Lower lobe of right lung (tissue), 2 donors: ENCODE measurements around the gene C17orf67. TPM values are rescaled to one million over a fixed set of nuclear protein-coding genes. Genes with fewer than 3 reads are reported as not detected.
A peak's percentile ranks its signal among the peaks of the same experiment; 100 is the strongest.

Source experiments
- ATAC-seq, 2 donors: fragments of 200-7000 bp; cut with Tn5 transposase; one replicate each; pipeline ENCODE4 v1.9.1; 2020 to 2022; ENCODE audit warnings: mild to moderate bottlenecking in 2 of 2, moderate library complexity in 2 of 2
- DNase-seq: peaks from one replicate; pipeline ENCODE4 v3.0.0-alpha.2; 2020
- H3K27ac ChIP-seq: fragments of 200-600 bp; one replicate; pipeline ENCODE4 v1.8.0; 2022
- H3K27me3 ChIP-seq: fragments of 200-600 bp; one replicate; pipeline ENCODE4 v1.8.0; 2022; ENCODE audit warnings: low read depth
- H3K36me3 ChIP-seq: fragments of 200-600 bp; one replicate; pipeline ENCODE4 v1.8.0; 2022; ENCODE audit warnings: mild to moderate bottlenecking
- H3K4me1 ChIP-seq: fragments of 200-600 bp; one replicate; pipeline ENCODE4 v1.8.0; 2022
- H3K4me3 ChIP-seq: fragments of 200-600 bp; one replicate; pipeline ENCODE4 v1.8.0; 2022; ENCODE audit warnings: mild to moderate bottlenecking
- H3K9me3 ChIP-seq: fragments of 200-600 bp; one replicate; pipeline ENCODE4 v1.8.0; 2022
- intact Hi-C: fragments of 100-400 bp; cut with DNase I; formaldehyde crosslinking; loops from one replicate; pipeline ENCODE4 v1.11.0; 2022
- total RNA-seq: library from RNA; stranded (reverse); fragmentation: NEBNext Ultra II Directional; extraction: Animal tissue kit (Norgen Biotek cat#: 25700); gene quantifications from one replicate; pipeline ENCODE4 v1.2.1, GENCODE V29; 2021
- TF ChIP-seq, protein P1 (sequence below): fragments of 200-600 bp; IDR thresholded peaks from one replicate; pipeline ENCODE4 v1.8.0; 2022; ENCODE audit warnings: antibody characterized with exemption, mild to moderate bottlenecking
- donor health status: DM: no; HTN: yes; CAD: no; lungs with severe emphysema.

Gene C17orf67
- total RNA-seq, 1 donor from 2014 or later: 3.6 TPM

DNA sequence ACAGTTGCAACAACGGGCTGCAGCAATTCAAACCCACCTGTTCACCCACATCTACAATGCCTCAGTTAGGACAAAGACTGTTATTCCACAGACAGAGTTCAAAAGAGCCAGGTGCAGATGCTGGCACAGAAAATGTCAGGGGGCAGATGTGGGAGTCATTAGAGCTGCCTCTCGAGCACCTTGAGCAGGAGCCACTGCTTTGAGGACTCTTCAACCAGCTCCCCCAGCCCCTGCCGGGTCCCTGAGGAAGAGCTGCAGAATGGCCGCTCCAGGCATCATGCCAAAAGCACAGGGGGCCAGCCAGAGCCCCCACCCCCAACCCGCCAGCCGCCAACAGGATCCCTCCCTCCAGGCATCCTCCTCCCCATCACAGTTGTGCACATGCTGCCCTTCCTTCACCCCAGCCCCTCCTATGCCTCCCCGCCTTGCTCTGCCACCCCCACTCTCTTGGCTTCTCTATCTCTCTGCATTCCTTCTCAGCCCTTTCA lies 20.8 kb downstream of the C17orf67 start:
- Histone ChIP-seq H3K4me3 (no peak overlapping the region), H3K27ac (no peak overlapping the region), H3K36me3 (no peaks in the 10 kb centered on the region), H3K9me3 (no peaks in the 10 kb centered on the region), H3K27me3 (no peaks in the 10 kb centered on the region), H3K4me1 (no peaks in the 10 kb centered on the region)
- no peak for DNase-seq
- TF ChIP-seq, protein P1, sequence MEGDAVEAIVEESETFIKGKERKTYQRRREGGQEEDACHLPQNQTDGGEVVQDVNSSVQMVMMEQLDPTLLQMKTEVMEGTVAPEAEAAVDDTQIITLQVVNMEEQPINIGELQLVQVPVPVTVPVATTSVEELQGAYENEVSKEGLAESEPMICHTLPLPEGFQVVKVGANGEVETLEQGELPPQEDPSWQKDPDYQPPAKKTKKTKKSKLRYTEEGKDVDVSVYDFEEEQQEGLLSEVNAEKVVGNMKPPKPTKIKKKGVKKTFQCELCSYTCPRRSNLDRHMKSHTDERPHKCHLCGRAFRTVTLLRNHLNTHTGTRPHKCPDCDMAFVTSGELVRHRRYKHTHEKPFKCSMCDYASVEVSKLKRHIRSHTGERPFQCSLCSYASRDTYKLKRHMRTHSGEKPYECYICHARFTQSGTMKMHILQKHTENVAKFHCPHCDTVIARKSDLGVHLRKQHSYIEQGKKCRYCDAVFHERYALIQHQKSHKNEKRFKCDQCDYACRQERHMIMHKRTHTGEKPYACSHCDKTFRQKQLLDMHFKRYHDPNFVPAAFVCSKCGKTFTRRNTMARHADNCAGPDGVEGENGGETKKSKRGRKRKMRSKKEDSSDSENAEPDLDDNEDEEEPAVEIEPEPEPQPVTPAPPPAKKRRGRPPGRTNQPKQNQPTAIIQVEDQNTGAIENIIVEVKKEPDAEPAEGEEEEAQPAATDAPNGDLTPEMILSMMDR: no peak
- no peak for ATAC-seq
- intact Hi-C loops: no loop called here

DNA sequence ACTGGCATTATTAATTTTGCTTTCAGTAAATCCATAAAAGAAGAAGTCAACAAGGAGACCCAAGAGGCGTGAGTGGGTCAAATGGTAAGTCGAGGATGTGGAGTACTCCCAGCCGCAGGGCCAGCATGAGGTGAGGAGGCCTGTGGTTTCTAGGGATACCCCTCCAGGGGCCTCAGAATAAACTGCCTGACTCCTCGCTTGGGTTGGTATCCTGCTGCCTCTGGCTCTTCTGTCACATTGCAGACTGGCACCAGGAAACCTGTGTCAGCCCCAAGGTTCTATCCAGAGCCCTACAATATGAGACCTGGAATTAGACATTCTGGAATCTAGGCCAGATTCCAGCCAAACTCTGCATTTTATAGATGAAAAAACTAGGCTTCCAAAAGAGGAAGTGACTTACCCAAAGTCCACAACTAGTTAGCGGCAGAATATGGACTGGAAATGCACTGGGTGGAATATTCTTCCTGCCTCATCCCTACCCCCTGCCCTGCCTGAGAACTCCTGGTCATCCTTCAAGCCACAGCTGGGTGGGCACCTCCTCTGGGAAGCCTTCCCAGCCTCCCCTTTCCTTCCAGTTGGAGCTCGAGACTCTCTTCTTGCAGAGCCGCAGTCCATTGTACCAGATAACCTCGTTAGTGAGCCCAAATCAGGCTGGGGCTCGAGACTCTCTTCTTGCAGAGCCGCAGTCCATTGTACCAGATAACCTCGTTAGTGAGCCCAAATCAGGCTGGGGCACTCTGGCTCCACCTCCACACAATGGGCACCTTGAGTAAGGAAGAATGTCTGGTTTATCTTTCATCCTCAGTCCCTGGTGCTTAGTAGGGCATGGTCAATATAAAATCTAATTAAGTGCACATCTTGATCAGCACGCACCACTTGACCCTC lies 22.6 kb downstream of the C17orf67 start:
- intact Hi-C loops: no loop called here
- Histone ChIP-seq H3K36me3 (no peaks in the 10 kb centered on the region), H3K9me3 (no peaks in the 10 kb centered on the region), H3K4me1 (no peaks in the 10 kb centered on the region), H3K27ac (no peak overlapping the region), H3K4me3 (no peak overlapping the region), H3K27me3 (no peaks in the 10 kb centered on the region)
- TF ChIP-seq, protein P1: no peak
- ATAC-seq: no peak
- no peak for DNase-seq

DNA sequence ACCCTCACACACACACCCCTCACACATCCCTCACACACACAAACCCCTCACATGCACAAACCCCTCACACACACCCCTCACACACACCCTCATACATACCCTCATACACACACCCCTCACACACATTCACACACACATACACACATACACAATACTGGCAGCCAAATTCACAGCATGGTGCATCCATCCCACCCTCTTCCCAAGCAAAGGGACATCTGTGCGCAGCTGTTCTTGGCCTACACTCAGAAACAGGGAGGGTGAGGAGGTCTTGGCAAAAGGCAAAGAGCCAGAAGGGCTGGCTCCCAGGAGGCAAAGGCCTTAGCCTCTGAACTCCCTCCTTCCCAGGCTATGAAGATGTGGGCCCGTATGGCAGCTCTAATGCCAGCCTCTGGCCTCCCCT lies 23.4 kb downstream of the C17orf67 start:
- ATAC-seq: peak; percentile 21 to 52
- H3K4me3 ChIP-seq: no peak overlapping the region
- no peak overlapping the region for H3K27ac ChIP-seq
- intact Hi-C loops: no loop called here
- no peak for DNase-seq
- TF ChIP-seq, protein P1: no peak
- H3K4me1 ChIP-seq: no peaks in the 10 kb centered on the region
- no peaks in the 10 kb centered on the region for H3K9me3 ChIP-seq
- no peaks in the 10 kb centered on the region for H3K27me3 ChIP-seq
- H3K36me3 ChIP-seq: no peaks in the 10 kb centered on the region

DNA sequence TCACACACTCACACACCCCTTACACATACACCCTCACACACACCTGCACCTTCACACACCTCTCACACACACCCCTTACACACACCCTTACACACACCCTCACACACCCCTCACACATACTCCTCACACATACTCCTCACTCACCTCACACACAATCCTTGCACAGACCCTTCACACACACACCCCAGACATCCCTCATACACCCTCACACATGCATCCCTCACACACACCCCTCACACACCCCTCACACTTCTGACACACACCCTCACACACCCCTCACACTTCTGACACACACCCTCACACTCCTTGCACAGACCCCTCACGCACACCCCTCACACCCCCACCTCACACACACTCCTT lies 23.9 kb downstream of the C17orf67 start:
- no peak for ATAC-seq
- intact Hi-C loops: no loop called here
- TF ChIP-seq, protein P1: no peak

DNA sequence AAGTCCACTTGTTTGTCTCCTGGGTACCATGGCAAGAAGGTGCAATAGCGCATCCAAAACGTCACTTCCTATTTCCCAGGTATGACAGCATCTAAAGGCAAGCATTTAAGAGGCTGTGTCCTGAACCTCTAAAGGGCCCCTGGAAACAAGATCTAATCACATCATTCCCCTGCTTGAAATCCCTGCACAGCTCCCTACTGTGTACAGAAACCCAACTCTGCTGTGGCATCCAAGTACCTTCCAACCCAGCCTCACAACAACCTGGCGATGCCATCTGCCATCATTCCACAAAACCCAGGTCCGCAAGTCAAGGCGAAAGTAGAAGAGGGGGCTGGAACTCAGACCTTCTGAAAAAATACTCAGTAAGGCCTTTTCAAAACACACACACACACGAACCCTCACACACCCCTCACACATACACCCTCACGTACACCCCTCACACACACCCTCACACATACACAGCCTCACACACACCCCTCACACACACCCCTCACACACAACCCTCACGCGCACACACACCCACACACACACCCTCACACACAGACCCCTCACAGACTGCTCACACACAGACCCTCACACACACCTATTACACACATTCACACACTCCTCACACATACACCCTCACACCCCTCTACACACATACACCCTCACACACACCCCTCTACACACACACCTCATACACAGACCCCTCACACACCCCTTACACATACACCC lies 24.5 kb downstream of the C17orf67 start:
- TF ChIP-seq, protein P1: no peak
- Histone ChIP-seq H3K9me3 (no peaks in the 10 kb centered on the region), H3K4me1 (no peaks in the 10 kb centered on the region), H3K36me3 (no peaks in the 10 kb centered on the region), H3K4me3 (no peak overlapping the region), H3K27ac (no peak overlapping the region), H3K27me3 (no peaks in the 10 kb centered on the region)
- intact Hi-C loops: no loop called here
- ATAC-seq (peak in 1 of 2 donors; percentile 24), DNase-seq (no peak)

More for the DNA sequence above, 23.9 kb downstream of the C17orf67 start:
- Histone ChIP-seq H3K9me3 (no peaks in the 10 kb centered on the region), H3K27ac (no peak overlapping the region), H3K27me3 (no peaks in the 10 kb centered on the region), H3K4me1 (no peaks in the 10 kb centered on the region), H3K4me3 (no peak overlapping the region), H3K36me3 (no peaks in the 10 kb centered on the region)
- DNase-seq: no peak
